GM12891 (cell line): Measurements from ENCODE around the gene TCEA2.

ENCODE experiments used
- PAX5 ChIP-seq: IDR thresholded peaks from 2 replicates; pipeline ENCODE4 v1.6.1; 2011; ENCODE audit warnings: low read length, moderate library complexity, mild to moderate bottlenecking; ENCODE audit not compliant: insufficient read depth, severe bottlenecking
- POLR2A ChIP-seq: IDR thresholded peaks from 2 replicates; pipeline ENCODE4 v1.6.1; 2011; ENCODE audit warnings: low read depth, low read length, control low read depth
- POLR2AphosphoS5 ChIP-seq: IDR thresholded peaks from 2 replicates; pipeline ENCODE4 v1.6.1; 2011; ENCODE audit warnings: low read depth, low read length, control low read depth
- POU2F2 ChIP-seq: IDR thresholded peaks from 2 replicates; pipeline ENCODE4 v1.6.1; 2011; ENCODE audit warnings: low read depth, mild to moderate bottlenecking, control low read depth, low read length, moderate library complexity
- SPI1 ChIP-seq: IDR thresholded peaks from 2 replicates; pipeline ENCODE4 v1.6.1; 2011; ENCODE audit warnings: low read depth, low read length, control low read depth
- TAF1 ChIP-seq: IDR thresholded peaks from 2 replicates; pipeline ENCODE4 v1.6.1; 2011; ENCODE audit warnings: low read depth, low read length, control low read depth

DNA sequence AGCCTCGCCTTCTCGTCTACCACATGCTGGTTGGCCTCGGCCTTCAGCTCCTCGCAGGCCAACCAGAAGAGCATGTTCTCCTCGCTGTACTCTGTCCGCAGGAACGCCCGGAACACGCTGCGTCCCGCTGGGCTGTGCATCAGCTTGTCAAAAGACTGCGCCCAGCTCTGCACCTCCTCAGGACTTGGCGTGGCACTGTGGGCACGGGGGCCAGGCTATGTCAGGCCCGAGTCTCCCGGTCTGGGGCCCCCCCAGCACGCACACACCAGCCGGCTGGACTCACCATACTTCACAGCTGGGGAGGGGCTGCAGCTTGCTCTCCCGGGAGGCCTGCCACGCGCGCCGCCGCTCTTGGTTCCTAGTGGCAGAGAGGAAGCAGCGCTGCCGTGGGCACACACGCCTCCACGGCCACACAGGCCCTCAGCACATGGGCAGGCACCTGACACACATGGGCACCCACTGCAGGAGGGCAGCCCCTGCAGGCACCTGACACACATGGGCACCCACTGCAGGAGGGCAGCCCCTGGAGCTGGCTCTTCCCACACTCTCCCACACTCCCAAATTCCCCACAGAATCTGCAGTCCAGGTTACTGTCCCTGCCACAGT lies 11.3 kb downstream of the TCEA2 start:
- TF ChIP-seq POLR2A (no peak), POLR2AphosphoS5 (no peak), TAF1 (no peak), SPI1 (no peak), PAX5 (no peak), POU2F2 (no peak)
